PC-3 (cell line): ENCODE data around the gene DVL1. TPM values are rescaled to one million over a fixed set of nuclear protein-coding genes. Genes with fewer than 3 reads are reported as not detected.

Experiments
- ATAC-seq: fragments of 200-7000 bp; cut with Tn5 transposase; 2 replicates; pipeline ENCODE4 v1.9.1; 2020; ENCODE audit warnings: mild to moderate bottlenecking, moderate library complexity
- BruUV-seq: library from RNA; stranded (reverse); fragments of 400-500 nt; replicated peaks from 2 replicates; lab custom pipeline; 2021; lab: Mats Ljungman, UMichigan
- CTCF ChIA-PET: fragments of 300-600 bp; sonication (Branson Sonifier 250); formaldehyde crosslinking; loops from one replicate; lab custom pipeline; 2022; ENCODE audit warnings: antibody characterized with exemption; lab: Charles Lee
- POLR2A ChIA-PET: fragments of 300-600 bp; sonication (Branson Sonifier 250); formaldehyde crosslinking; loops from one replicate; lab custom pipeline; 2022; ENCODE audit warnings: antibody characterized with exemption; ENCODE audit not compliant: unreplicated experiment; lab: Charles Lee
- DNase-seq: peaks from one replicate; pipeline ENCODE4 v3.0.0-alpha.2; 2015
- H2AFZ ChIP-seq: fragments of 300-600 bp; sonication (generic); 2 replicates; pipeline ENCODE4 v1.6.0; 2016; ENCODE audit warnings: antibody characterized with exemption, low read length
- H3F3A ChIP-seq: fragments of 300-600 bp; sonication (generic); one replicate; pipeline ENCODE4 v1.6.0; 2017; ENCODE audit warnings: antibody characterized with exemption, low read length, control low read depth, mild to moderate bottlenecking; ENCODE audit not compliant: unreplicated experiment
- H3K27ac ChIP-seq: fragments of 300-600 bp; sonication (generic); 2 replicates; pipeline ENCODE4 v1.5.1; 2016; ENCODE audit warnings: mild to moderate bottlenecking, low read length
- H3K27me3 ChIP-seq: fragments of 300-600 bp; sonication (generic); 2 replicates; pipeline ENCODE4 v1.6.1; 2016; ENCODE audit warnings: low read length, mixed read lengths
- H3K36me3 ChIP-seq: fragments of 300-600 bp; sonication (generic); 2 replicates; pipeline ENCODE4 v1.6.1; 2016; ENCODE audit warnings: low read depth, mixed run types, low read length, mixed read lengths
- H3K4me1 ChIP-seq: fragments of 300-600 bp; sonication (generic); 2 replicates; pipeline ENCODE4 v1.5.1; 2016; ENCODE audit warnings: low read length; ENCODE audit not compliant: insufficient read depth
- H3K4me2 ChIP-seq: fragments of 300-600 bp; sonication (generic); 2 replicates; pipeline ENCODE4 v1.6.0; 2016; ENCODE audit warnings: low read length
- H3K4me3 ChIP-seq: fragments of 300-600 bp; sonication (generic); 2 replicates; pipeline ENCODE4 v1.5.1; 2016; ENCODE audit warnings: mild to moderate bottlenecking, low read length, mixed read lengths
- H3K79me2 ChIP-seq: fragments of 300-600 bp; sonication (generic); 2 replicates; pipeline ENCODE4 v1.6.1; 2017; ENCODE audit warnings: low read length, mixed read lengths
- H3K9ac ChIP-seq: fragments of 300-600 bp; sonication (generic); 2 replicates; pipeline ENCODE4 v1.6.0; 2016; ENCODE audit warnings: mild to moderate bottlenecking, low read length
- H3K9me2 ChIP-seq: fragments of 300-600 bp; sonication (generic); replicated peaks from 2 replicates; pipeline ENCODE4 v1.6.1; 2016; ENCODE audit warnings: mixed run types, low read length, mixed read lengths
- H3K9me3 ChIP-seq: fragments of 300-600 bp; sonication (generic); 2 replicates; pipeline ENCODE4 v1.6.1; 2016; ENCODE audit warnings: low read length, mixed read lengths
- H4K20me1 ChIP-seq: fragments of 300-600 bp; sonication (generic); 2 replicates; pipeline ENCODE4 v1.6.1; 2016; ENCODE audit warnings: low read length, mixed read lengths
- EZH2 ChIP-seq: fragments of 300-600 bp; sonication (generic); IDR thresholded peaks from one replicate; pipeline ENCODE4 v1.6.1; 2017; ENCODE audit warnings: antibody characterized with exemption, mild to moderate bottlenecking, low read length; ENCODE audit not compliant: unreplicated experiment
- EZH2phosphoT487 ChIP-seq: fragments of 300-600 bp; sonication (generic); IDR thresholded peaks from 2 replicates; pipeline ENCODE4 v1.6.1; 2018; ENCODE audit warnings: mild to moderate bottlenecking, antibody characterized with exemption, low read length, borderline replicate concordance
- intact Hi-C: fragments of 100-400 bp; cut with micrococcal nuclease; formaldehyde crosslinking; loops from 2 replicates; pipeline ENCODE4 v1.9.0; 2023
- total RNA-seq: library from RNA; depleted of rRNA; stranded (reverse); fragments of >200 nt; gene quantifications from 2 replicates; pipeline ENCODE4 v1.2.3, GENCODE V29; 2014
- TF ChIP-seq, protein P1 (sequence below): fragments of 300-600 bp; sonication (generic); conservative IDR thresholded peaks from 2 replicates; pipeline ENCODE4 v1.5.1; 2017; ENCODE audit warnings: antibody characterized with exemption, low read depth, mild to moderate bottlenecking, low read length

Gene DVL1
- total RNA-seq, 1 experiment from 2014 or later = 626 TPM

- Histone ChIP-seq H3K79me2 (no peaks in the 10 kb centered on the region), H3K27ac (no peak overlapping the region), H3K9ac (no peak overlapping the region), H3K4me3 (no peak overlapping the region), H3F3A (no peaks in the 10 kb centered on the region), H2AFZ (no peak overlapping the region), H3K36me3 (no peaks in the 10 kb centered on the region), H4K20me1 (no peaks in the 10 kb centered on the region), H3K27me3 (no peaks in the 10 kb centered on the region), H3K4me2 (no peak overlapping the region), H3K9me3 (no peaks in the 10 kb centered on the region), H3K4me1 (no peaks in the 10 kb centered on the region), H3K9me2 (no peaks in the 10 kb centered on the region)
- TF ChIP-seq, protein P1, sequence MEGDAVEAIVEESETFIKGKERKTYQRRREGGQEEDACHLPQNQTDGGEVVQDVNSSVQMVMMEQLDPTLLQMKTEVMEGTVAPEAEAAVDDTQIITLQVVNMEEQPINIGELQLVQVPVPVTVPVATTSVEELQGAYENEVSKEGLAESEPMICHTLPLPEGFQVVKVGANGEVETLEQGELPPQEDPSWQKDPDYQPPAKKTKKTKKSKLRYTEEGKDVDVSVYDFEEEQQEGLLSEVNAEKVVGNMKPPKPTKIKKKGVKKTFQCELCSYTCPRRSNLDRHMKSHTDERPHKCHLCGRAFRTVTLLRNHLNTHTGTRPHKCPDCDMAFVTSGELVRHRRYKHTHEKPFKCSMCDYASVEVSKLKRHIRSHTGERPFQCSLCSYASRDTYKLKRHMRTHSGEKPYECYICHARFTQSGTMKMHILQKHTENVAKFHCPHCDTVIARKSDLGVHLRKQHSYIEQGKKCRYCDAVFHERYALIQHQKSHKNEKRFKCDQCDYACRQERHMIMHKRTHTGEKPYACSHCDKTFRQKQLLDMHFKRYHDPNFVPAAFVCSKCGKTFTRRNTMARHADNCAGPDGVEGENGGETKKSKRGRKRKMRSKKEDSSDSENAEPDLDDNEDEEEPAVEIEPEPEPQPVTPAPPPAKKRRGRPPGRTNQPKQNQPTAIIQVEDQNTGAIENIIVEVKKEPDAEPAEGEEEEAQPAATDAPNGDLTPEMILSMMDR = no peak
- TF ChIP-seq EZH2 = no peak
- no peak for TF ChIP-seq EZH2phosphoT487
- ChIA-PET CTCF (no interaction called here), POLR2A (no interaction called here)
- no peak for DNase-seq
- ATAC-seq = no peak
- intact Hi-C loops = no loop called here
- BruUV-seq = no TSS peak
Measured at GRCh38 chr1:1297802-1298424, 51.3 kb downstream of the DVL1 start.

DNA sequence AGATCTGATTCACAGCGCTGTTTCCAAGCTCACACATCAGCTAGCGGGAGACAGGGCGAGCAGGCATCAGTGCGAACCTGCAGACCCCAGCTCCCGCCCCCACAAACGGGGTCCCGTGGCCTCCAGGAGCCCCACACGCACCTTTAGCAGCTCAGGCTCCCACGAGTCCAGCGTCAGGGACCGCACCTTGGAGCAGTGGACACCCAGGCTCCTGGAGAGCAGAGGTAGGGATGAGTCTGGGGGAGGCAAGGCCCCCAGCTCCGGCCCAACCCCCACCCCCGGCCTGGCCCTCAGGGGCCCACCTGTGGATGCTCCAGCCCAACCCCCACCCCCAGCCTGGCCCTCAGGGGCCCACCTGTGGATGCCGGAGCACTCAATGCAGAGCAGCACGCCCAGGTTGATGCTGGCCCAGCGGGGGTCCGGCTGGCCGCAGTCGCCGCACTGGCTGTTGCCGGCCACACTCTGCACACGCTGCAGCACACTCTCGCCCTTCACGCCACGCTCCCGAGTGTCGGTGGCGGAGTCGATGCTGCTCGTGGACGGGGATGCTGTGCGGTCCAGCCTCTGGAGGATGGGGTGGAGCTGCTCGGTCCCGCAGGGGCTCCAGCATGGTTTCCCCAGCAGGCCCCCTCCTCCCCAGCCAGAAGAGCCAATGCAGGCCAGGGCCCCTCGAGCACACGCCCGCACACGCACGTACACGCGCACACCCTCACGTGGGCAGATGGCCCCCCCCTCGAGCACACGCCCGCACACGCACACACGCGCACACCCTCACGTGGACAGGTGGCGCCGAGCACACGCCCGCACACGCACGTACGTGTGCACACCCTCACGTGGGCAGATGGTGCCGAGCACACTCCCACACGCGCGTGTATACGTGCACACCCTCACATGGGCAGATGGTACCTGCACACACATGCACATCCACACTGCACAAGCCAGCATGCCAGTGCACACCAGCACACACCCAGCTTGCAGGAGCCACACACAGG is 52.9 kb downstream of the DVL1 start:
- no peaks in the 10 kb centered on the region for H4K20me1 ChIP-seq
- H3K9me3 ChIP-seq = no peaks in the 10 kb centered on the region
- H3K36me3 ChIP-seq = no peaks in the 10 kb centered on the region
- TF ChIP-seq EZH2 (no peak), EZH2phosphoT487 (no peak)
- TF ChIP-seq, protein P1 = no peak
- H3K4me1 ChIP-seq = peaks cover 4% of the 10 kb centered on the region
- no peak overlapping the region for H3K27ac ChIP-seq
- H3K9me2 ChIP-seq = no peaks in the 10 kb centered on the region
- BruUV-seq = no TSS peak
- no peaks in the 10 kb centered on the region for H3K79me2 ChIP-seq
- DNase-seq = no peak
- no peaks in the 10 kb centered on the region for H3F3A ChIP-seq
- ATAC-seq = no peak
- H3K9ac ChIP-seq = no peak overlapping the region
- no peak overlapping the region for H3K4me3 ChIP-seq
- ChIA-PET POLR2A (no interaction called here), CTCF (no interaction called here)
- no peaks in the 10 kb centered on the region for H3K27me3 ChIP-seq
- H3K4me2 ChIP-seq = no peak overlapping the region
- intact Hi-C loops = no loop called here
- no peak overlapping the region for H2AFZ ChIP-seq
